A549 (cell line): Measurements from ENCODE around the gene OTC.

Experiments used
- CTCF ChIP-seq: fragments of >200 bp; sonication (Bioruptor Twin); formaldehyde crosslinking; IDR thresholded peaks from 3 replicates; pipeline ENCODE4 v1.5.1; 2016
- POLR2A ChIP-seq: IDR thresholded peaks from 2 replicates; pipeline ENCODE4 v1.6.1; 2012; ENCODE audit warnings: mild to moderate bottlenecking, low read length

DNA sequence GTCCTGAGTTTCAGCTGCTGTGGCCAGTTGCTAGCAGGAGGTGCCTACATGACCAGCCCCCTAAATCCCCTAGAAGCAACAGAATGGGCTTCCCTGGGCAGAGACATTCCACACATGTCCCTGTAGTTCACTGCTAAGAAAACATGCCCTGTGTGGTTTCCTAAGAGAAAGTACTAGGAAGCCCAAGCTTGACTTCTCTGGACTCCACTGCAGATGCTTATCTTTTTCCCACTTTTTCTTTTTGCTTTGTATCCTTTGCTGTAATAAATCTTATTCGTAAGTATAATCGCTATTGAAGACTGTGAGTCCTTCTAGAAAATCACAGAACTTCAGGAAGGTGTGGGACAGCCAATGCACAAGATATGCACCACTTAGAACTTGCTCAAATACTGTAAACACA is 40.7 kb upstream of the OTC start:
- TF ChIP-seq POLR2A, result no peak
- no peak for TF ChIP-seq CTCF
